ENCODE data around the gene MAP10.

DNA sequence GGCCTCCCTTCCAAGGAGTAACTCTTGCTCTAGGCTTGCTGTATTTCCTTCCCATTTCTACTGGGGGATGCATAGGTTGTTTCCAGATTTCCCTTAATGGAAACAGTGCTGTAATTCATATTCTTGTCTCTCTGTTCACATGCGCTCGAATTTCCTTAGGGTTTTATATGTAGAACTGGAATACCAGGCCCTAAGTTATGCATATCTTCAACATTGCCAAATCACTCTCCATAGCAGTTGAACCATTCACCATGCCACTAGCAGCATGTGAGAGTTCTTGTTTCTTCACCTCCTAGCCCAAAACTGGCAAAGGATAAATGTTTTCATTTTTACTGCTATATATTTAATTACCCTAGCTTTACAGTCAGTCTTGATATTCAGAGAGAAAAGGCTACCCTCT, 12.8 kb downstream of the MAP10 start:
- no peak for TF ChIP-seq CTCF (conservative IDR thresholded peaks at IDR 0.05; ENCODE audit: low read depth in 2 of 2)
- no peak for TF ChIP-seq CREB1 (CRISPR knock-in tag; IDR thresholded peaks at IDR 0.05; ENCODE audit: low read depth)
- no peak for TF ChIP-seq EZH2 (IDR thresholded peaks at IDR 0.05; ENCODE audit: low read depth, unreplicated experiment)
- TF ChIP-seq REST (IDR thresholded peaks at IDR 0.05; ENCODE audit: unreplicated experiment) = no peak
- no peak for TF ChIP-seq POLR2AphosphoS5 (IDR thresholded peaks at IDR 0.05; ENCODE audit: low read depth)

Data from GM23338 (cell line).